Prostate gland (tissue), 2 donors: Measurements from ENCODE around the gene PKMYT1. TPM values are rescaled to one million over a fixed set of nuclear protein-coding genes. Genes with fewer than 3 reads are reported as not detected.

ENCODE experiments used
- DNase-seq: peaks from one replicate; pipeline ENCODE4 v3.0.0-alpha.2; 2019; ENCODE audit warnings: low spot score
- H3K27ac ChIP-seq, 2 donors: fragments of 200-600 bp; sonication (generic); 2 replicates each; pipeline ENCODE4 v1.5.1; 2017 to 2019
- H3K27me3 ChIP-seq: fragments of 200-600 bp; sonication (generic); replicated peaks from 2 replicates; pipeline ENCODE4 v1.5.1; 2019; ENCODE audit not compliant: insufficient read depth
- H3K36me3 ChIP-seq, 2 donors: fragments of 200-600 bp; sonication (generic); 1 replicate in 1 of 2; 2 replicates in 1 of 2; pipeline versions ENCODE4 v1.5.1 to v1.8.1; 2017 to 2019
- H3K4me1 ChIP-seq: fragments of 200-600 bp; sonication (generic); replicated peaks from 2 replicates; pipeline ENCODE4 v1.5.1; 2019
- H3K4me3 ChIP-seq, 2 donors: fragments of 200-600 bp; sonication (generic); 2 replicates each; pipeline ENCODE4 v1.5.1; 2017 to 2019
- H3K9me3 ChIP-seq: fragments of 200-600 bp; sonication (generic); 2 replicates; pipeline ENCODE4 v1.5.1; 2017
- CTCF ChIP-seq, 4 experiments: fragments of 200-600 bp in 2 of 4; fragments of 450-650 bp in 2 of 4; sonication (generic) in 2 of 4; IDR thresholded peaks; 1 replicate in 3 of 4; 2 replicates in 1 of 4; pipeline ENCODE4 v1.5.1; 2016 to 2019; ENCODE audit warnings: antibody characterized with exemption in 4 of 4, mild to moderate bottlenecking in 2 of 4, moderate library complexity in 2 of 4
- POLR2A ChIP-seq: fragments of 450-650 bp; IDR thresholded peaks from one replicate; pipeline ENCODE4 v1.6.1; 2016; ENCODE audit warnings: antibody characterized with exemption, mild to moderate bottlenecking
- POLR2AphosphoS5 ChIP-seq: sonication (generic); formaldehyde crosslinking; IDR thresholded peaks from one replicate; pipeline ENCODE4 v1.6.1; 2017; ENCODE audit warnings: antibody characterized with exemption
- WGBS: methylation state at CpG from one replicate; pipeline ENCODE4 v1.1.5; 2018; 5-methylcytosine and 5-hydroxymethylcytosine counted together
- intact Hi-C: fragments of 100-400 bp; cut with DNase I; formaldehyde crosslinking; loops from one replicate; pipeline ENCODE4 v1.14.2; 2022
- total RNA-seq, 2 donors: library from RNA; depleted of rRNA; stranded (reverse); fragments of >200 nt; gene quantifications; one replicate each; pipeline ENCODE4 v1.1.0, GENCODE V29; 2016

PKMYT1 gene
- total RNA-seq, 2 donors from 2014 or later, result 4.1 to 25.5 TPM

GRCh38 chr16:3017344-3017743 is 37.1 kb upstream of the PKMYT1 start:
- no peak for TF ChIP-seq CTCF (IDR thresholded peaks at IDR 0.05)
- intact Hi-C loops, result no loop called here
- no peaks in the 10 kb centered on the region for H3K27me3 ChIP-seq
- DNase-seq, result no peak
- no peaks in the 10 kb centered on the region for H3K36me3 ChIP-seq
- no peak overlapping the region for H3K27ac ChIP-seq
- H3K4me1 ChIP-seq, result peaks cover 9% of the 10 kb centered on the region
- no peak overlapping the region for H3K4me3 ChIP-seq
- no peaks in the 10 kb centered on the region for H3K9me3 ChIP-seq
- 60% methylated on average over 19 of the region's 20 CpGs for WGBS

GRCh38 chr16:3015865-3016521 is 35.7 kb upstream of the PKMYT1 start:
- Histone ChIP-seq H3K4me1 (no peaks in the 10 kb centered on the region), H3K27ac (no peak overlapping the region), H3K4me3 (no peak overlapping the region), H3K36me3 (no peaks in the 10 kb centered on the region), H3K27me3 (no peaks in the 10 kb centered on the region), H3K9me3 (no peaks in the 10 kb centered on the region)
- WGBS, result 85% methylated on average over 13 of the region's 13 CpGs
- no peak for DNase-seq
- intact Hi-C loops, result no loop called here
- no peak for TF ChIP-seq CTCF (IDR thresholded peaks at IDR 0.05)
- no peak for TF ChIP-seq POLR2AphosphoS5
- no peak for TF ChIP-seq POLR2A

GRCh38 chr16:3014971-3015370 is 34.7 kb upstream of the PKMYT1 start:
- intact Hi-C loops, result no loop called here
- no peaks in the 10 kb centered on the region for H3K27me3 ChIP-seq
- no peak overlapping the region for H3K4me3 ChIP-seq
- WGBS, result 87% methylated on average over 6 of the region's 6 CpGs
- DNase-seq, result no peak
- peaks cover 6% of the 10 kb centered on the region for H3K4me1 ChIP-seq
- H3K27ac ChIP-seq, result no peak overlapping the region
- TF ChIP-seq CTCF (IDR thresholded peaks at IDR 0.05) (no peak), POLR2AphosphoS5 (no peak), POLR2A (no peak)
- H3K9me3 ChIP-seq, result no peaks in the 10 kb centered on the region
- no peaks in the 10 kb centered on the region for H3K36me3 ChIP-seq

- 81% methylated on average over 9 of the region's 12 CpGs for WGBS
- Histone ChIP-seq H3K36me3 (no peaks in the 10 kb centered on the region), H3K4me1 (peaks cover 7% of the 10 kb centered on the region), H3K27me3 (no peaks in the 10 kb centered on the region), H3K27ac (no peak overlapping the region), H3K9me3 (no peaks in the 10 kb centered on the region), H3K4me3 (no peak overlapping the region)
- TF ChIP-seq POLR2AphosphoS5 (no peak), CTCF (IDR thresholded peaks at IDR 0.05) (no peak), POLR2A (no peak)
- DNase-seq, result no peak
- intact Hi-C loops, result no loop called here
These were observed 33.9 kb upstream of the PKMYT1 start for GRCh38 chr16:3013998-3014690.

GRCh38 chr16:3013491-3013951 is 33.3 kb upstream of the PKMYT1 start:
- intact Hi-C loops, result no loop called here
- TF ChIP-seq CTCF (IDR thresholded peaks at IDR 0.05), result no peak
- no peak for TF ChIP-seq POLR2AphosphoS5
- TF ChIP-seq POLR2A, result no peak
- DNase-seq, result no peak
- peaks cover 7% of the 10 kb centered on the region for H3K4me1 ChIP-seq
- WGBS, result 83% methylated on average over 17 of the region's 27 CpGs
- no peak overlapping the region for H3K4me3 ChIP-seq
- no peak overlapping the region for H3K27ac ChIP-seq
- no peaks in the 10 kb centered on the region for H3K36me3 ChIP-seq
- no peaks in the 10 kb centered on the region for H3K9me3 ChIP-seq
- no peaks in the 10 kb centered on the region for H3K27me3 ChIP-seq
